SK-N-SH (cell line): ENCODE measurements around the gene SPRED2. TPM values are rescaled to one million over a fixed set of nuclear protein-coding genes. Genes with fewer than 3 reads are reported as not detected.

Experiments used
- CTCF ChIA-PET: fragments of 300-600, 350-600 bp; formaldehyde crosslinking; extraction: SDS; loops from one replicate; lab custom pipeline; 2021; lab: Yijun Ruan, JAX
- POLR2A ChIA-PET: fragments of 350-600 bp; sonication (Branson Sonifier 250); formaldehyde crosslinking; extraction: SDS; loops from one replicate; lab custom pipeline; 2020; ENCODE audit warnings: antibody characterized with exemption, inconsistent platforms; lab: Yijun Ruan, JAX
- DNase-seq: peaks from one replicate; pipeline ENCODE4 v3.0.0; 2012
- H2AFZ ChIP-seq: fragments of 200-600 bp; sonication (generic); 2 replicates; pipeline ENCODE4 v1.8.1; 2016; ENCODE audit warnings: antibody characterized with exemption, mild to moderate bottlenecking, low read depth
- H3F3A ChIP-seq: fragments of 200-600 bp; sonication (generic); replicated peaks from 2 replicates; pipeline ENCODE3; 2016; ENCODE audit warnings: antibody characterized with exemption, mild to moderate bottlenecking; ENCODE audit not compliant: insufficient read depth
- H3K27ac ChIP-seq, 2 experiments: fragments of 200-500 bp in 1 of 2; fragments of 200-600 bp in 1 of 2; sonication (Bioruptor generic) in 1 of 2; sonication (generic), shearing (Covaris generic) in 1 of 2; 2 replicates each; pipeline versions ENCODE4 v1.5.1 to v1.6.1; 2014 to 2016; ENCODE audit warnings: low read depth in 2 of 2, inconsistent platforms in 1 of 2, low read length in 1 of 2, mild to moderate bottlenecking in 1 of 2, mixed read lengths in 1 of 2
- H3K27me3 ChIP-seq: fragments of 200-600 bp; sonication (generic), shearing (Covaris generic); 2 replicates; pipeline ENCODE4 v1.6.1; 2016; ENCODE audit warnings: mixed run types; ENCODE audit not compliant: insufficient read depth
- H3K36me3 ChIP-seq, 2 experiments: fragments of 200-500 bp in 1 of 2; fragments of 200-600 bp in 1 of 2; sonication (Bioruptor generic) in 1 of 2; sonication (generic) in 1 of 2; replicated peaks in 1 of 2; 2 replicates each; pipeline versions ENCODE3 to v1.5.1; 2014 to 2016; ENCODE audit warnings: low read length in 1 of 2, mild to moderate bottlenecking in 1 of 2; ENCODE audit not compliant: insufficient read depth in 2 of 2, control insufficient read depth in 1 of 2
- H3K4me1 ChIP-seq, 2 experiments: fragments of 200-500 bp in 1 of 2; fragments of 200-600 bp in 1 of 2; sonication (Bioruptor generic) in 1 of 2; sonication (generic), shearing (Covaris generic) in 1 of 2; 2 replicates each; pipeline versions ENCODE4 v1.5.1 to v1.6.1; 2014 to 2016; ENCODE audit warnings: low read depth in 1 of 2, low read length in 1 of 2, mixed run types in 1 of 2; ENCODE audit not compliant: insufficient read depth in 2 of 2, control insufficient read depth in 1 of 2
- H3K4me2 ChIP-seq: fragments of 200-600 bp; sonication (generic), shearing (Covaris generic); 2 replicates; pipeline ENCODE4 v1.6.1; 2017; ENCODE audit warnings: mixed run types
- H3K4me3 ChIP-seq, 2 experiments: fragments of 200-500 bp in 1 of 2; fragments of 200-600 bp in 1 of 2; sonication (Bioruptor generic) in 1 of 2; sonication (generic), shearing (Covaris generic) in 1 of 2; 2 replicates each; pipeline versions ENCODE4 v1.5.1 to v1.8.1; 2014 to 2016; ENCODE audit warnings: low read depth in 2 of 2, inconsistent platforms in 1 of 2, low read length in 1 of 2, mild to moderate bottlenecking in 1 of 2, mixed read lengths in 1 of 2, moderate library complexity in 1 of 2
- H3K79me2 ChIP-seq: fragments of 200-600 bp; sonication (generic); 2 replicates; pipeline ENCODE4 v1.8.1; 2017; ENCODE audit warnings: mild to moderate bottlenecking; ENCODE audit not compliant: insufficient read depth
- H3K9ac ChIP-seq: fragments of 200-600 bp; sonication (generic); 2 replicates; pipeline ENCODE4 v1.6.1; 2017; ENCODE audit warnings: mixed run types
- H3K9me2 ChIP-seq: fragments of 200-600 bp; sonication (generic); 2 replicates; pipeline ENCODE4 v1.6.1; 2017; ENCODE audit warnings: mixed run types
- H3K9me3 ChIP-seq: fragments of 200-600 bp; sonication (generic); 2 replicates; pipeline ENCODE4 v1.6.1; 2017; ENCODE audit warnings: mixed run types, mild to moderate bottlenecking, moderate library complexity
- H4K20me1 ChIP-seq: fragments of 200-600 bp; sonication (generic); 2 replicates; pipeline ENCODE4 v1.6.1; 2017; ENCODE audit warnings: mild to moderate bottlenecking, mixed run types; ENCODE audit not compliant: insufficient read depth
- EP300 ChIP-seq, 2 experiments: IDR thresholded peaks; 2 replicates each; pipeline versions ENCODE4 v1.4.0 to v1.6.1; 2012; ENCODE audit warnings: borderline replicate concordance in 1 of 2, low read depth in 1 of 2, low read length in 1 of 2
- FOSL2 ChIP-seq: IDR thresholded peaks from 2 replicates; pipeline ENCODE4 v1.4.0; 2012; ENCODE audit warnings: low read depth, mild to moderate bottlenecking, moderate library complexity, borderline replicate concordance
- FOXM1 ChIP-seq: IDR thresholded peaks from 2 replicates; pipeline ENCODE4 v1.4.0; 2012; ENCODE audit warnings: low read depth, mild to moderate bottlenecking
- GABPA ChIP-seq: IDR thresholded peaks from 2 replicates; pipeline ENCODE4 v1.4.0; 2012; ENCODE audit warnings: low read depth, mild to moderate bottlenecking
- IRF3 ChIP-seq: fragments of 150-350 bp; IDR thresholded peaks from 2 replicates; pipeline ENCODE4 v1.6.1; 2016; ENCODE audit warnings: mild to moderate bottlenecking, low read depth, low read length
- JUND ChIP-seq: IDR thresholded peaks from 2 replicates; pipeline ENCODE4 v1.4.0; 2012
- MAX ChIP-seq: IDR thresholded peaks from 2 replicates; pipeline ENCODE4 v1.4.0; 2012; ENCODE audit warnings: low read depth
- NRF1 ChIP-seq: IDR thresholded peaks from 2 replicates; pipeline ENCODE4 v1.6.1; 2012; ENCODE audit warnings: low read depth, mild to moderate bottlenecking, low read length
- POLR2AphosphoS5 ChIP-seq: IDR thresholded peaks from 2 replicates; pipeline ENCODE4 v1.6.1; 2012; ENCODE audit warnings: low read depth, low read length
- RAD21 ChIP-seq: IDR thresholded peaks from 2 replicates; pipeline ENCODE4 v1.6.1; 2012; ENCODE audit warnings: mild to moderate bottlenecking, low read length
- RCOR1 ChIP-seq: fragments of 150-350 bp; IDR thresholded peaks from 2 replicates; pipeline ENCODE4 v1.6.1; 2017; ENCODE audit warnings: antibody characterized with exemption, low read length
- RFX5 ChIP-seq: IDR thresholded peaks from 2 replicates; pipeline ENCODE4 v1.6.1; 2012; ENCODE audit warnings: mild to moderate bottlenecking, improper control_type of control experiment, low read length
- RXRA ChIP-seq: IDR thresholded peaks from 2 replicates; pipeline ENCODE4 v1.4.0; 2012; ENCODE audit warnings: low read depth, mild to moderate bottlenecking, borderline replicate concordance
- SIN3A ChIP-seq: IDR thresholded peaks from 2 replicates; pipeline ENCODE4 v1.6.1; 2012; ENCODE audit warnings: low read depth, mild to moderate bottlenecking, low read length, moderate library complexity, borderline replicate concordance
- TCF12 ChIP-seq: IDR thresholded peaks from 2 replicates; pipeline ENCODE4 v1.4.0; 2012
- WGBS: methylation state at CpG from one replicate; pipeline ENCODE4 v1.1.6; 2017; ENCODE audit warnings: low lambda C conversion rate; 5-methylcytosine and 5-hydroxymethylcytosine counted together
- polyA plus RNA-seq, 3 experiments: library from polyadenylated mRNA; depleted of rRNA; stranded (reverse); fragments of >200 nt; gene quantifications; 2 replicates each; pipeline ENCODE4 v1.2.3, GENCODE V29; 2012
- TF ChIP-seq, protein P1 (sequence below): IDR thresholded peaks from 2 replicates; pipeline ENCODE4 v1.4.0; 2012; ENCODE audit warnings: low read depth, borderline replicate concordance
- TF ChIP-seq, protein P2 (sequence below): fragments of 200-600 bp; sonication (generic); IDR thresholded peaks from 2 replicates; pipeline ENCODE4 v1.6.1; 2017; ENCODE audit warnings: antibody characterized with exemption, mild to moderate bottlenecking, moderate library complexity
- TF ChIP-seq, protein P3 (sequence below): IDR thresholded peaks from 2 replicates; pipeline ENCODE4; 2012

The SPRED2 gene
- polyA plus RNA-seq, 1 of the 3 experiments (the other 2 are of a cell fraction) = 21.9 TPM

DNA sequence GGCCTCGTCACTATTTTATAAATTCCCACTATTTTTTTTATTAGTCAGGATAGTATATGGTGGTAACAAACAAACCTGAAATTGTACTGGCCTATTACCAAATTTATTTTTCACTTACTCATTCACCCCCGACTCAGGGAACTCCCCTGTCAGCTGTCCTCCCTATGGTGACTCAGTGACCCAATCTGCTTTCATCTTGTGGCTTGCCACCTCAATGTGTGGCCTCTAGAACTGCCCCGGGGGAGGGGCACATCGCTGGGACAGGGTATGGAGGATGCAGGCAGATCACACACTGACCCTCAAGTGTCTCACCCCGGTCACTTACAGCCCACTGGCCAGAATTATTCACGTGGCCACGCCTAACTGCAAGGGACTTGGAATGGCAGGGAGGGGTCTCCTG lies 133.2 kb downstream of the SPRED2 start:
- no peak overlapping the region for H3K9ac ChIP-seq
- DNase-seq = no peak

DNA sequence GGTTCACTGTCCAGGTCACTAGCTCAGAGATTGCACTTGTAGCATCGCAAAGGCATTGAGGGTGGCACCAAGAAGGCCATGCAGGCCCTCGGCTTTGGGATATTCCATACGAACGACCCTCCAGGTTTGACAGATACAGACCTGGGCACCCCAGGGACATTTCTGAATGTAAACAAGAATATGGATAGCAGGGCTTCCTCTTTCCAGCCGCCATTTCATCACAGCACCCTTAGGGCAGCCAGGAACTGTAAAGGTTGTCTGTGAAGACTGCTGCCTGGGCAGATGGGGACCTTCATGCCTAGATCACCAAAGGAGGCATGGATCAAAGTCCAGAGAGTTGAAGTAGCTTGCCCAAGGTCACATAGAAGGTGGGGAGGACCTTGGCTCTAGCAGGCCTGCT lies 134.3 kb downstream of the SPRED2 start:
- no peaks in the 10 kb centered on the region for H3K9me2 ChIP-seq
- H3K4me1 ChIP-seq = peaks cover 3 to 23% of the 10 kb centered on the region in 2 experiments; a peak in 3 of 4 replicates
- no peaks in the 10 kb centered on the region for H3K27me3 ChIP-seq
- no peak for DNase-seq
- no peaks in the 10 kb centered on the region for H4K20me1 ChIP-seq
- H3K36me3 ChIP-seq = no peaks in the 10 kb centered on the region
- TF ChIP-seq IRF3 (no peak), EP300 (IDR thresholded peaks at IDR 0.05; ENCODE audit: borderline replicate concordance in 1 of 2, low read depth in 1 of 2, low read length in 1 of 2) (no peak), JUND (no peak), NRF1 (no peak), RAD21 (no peak), FOXM1 (no peak), FOSL2 (no peak), RCOR1 (no peak), RFX5 (no peak), RXRA (no peak), SIN3A (no peak), TCF12 (no peak), GABPA (no peak)
- TF ChIP-seq, protein P1, sequence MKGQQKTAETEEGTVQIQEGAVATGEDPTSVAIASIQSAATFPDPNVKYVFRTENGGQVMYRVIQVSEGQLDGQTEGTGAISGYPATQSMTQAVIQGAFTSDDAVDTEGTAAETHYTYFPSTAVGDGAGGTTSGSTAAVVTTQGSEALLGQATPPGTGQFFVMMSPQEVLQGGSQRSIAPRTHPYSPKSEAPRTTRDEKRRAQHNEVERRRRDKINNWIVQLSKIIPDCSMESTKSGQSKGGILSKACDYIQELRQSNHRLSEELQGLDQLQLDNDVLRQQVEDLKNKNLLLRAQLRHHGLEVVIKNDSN = no peak
- TF ChIP-seq, protein P2, sequence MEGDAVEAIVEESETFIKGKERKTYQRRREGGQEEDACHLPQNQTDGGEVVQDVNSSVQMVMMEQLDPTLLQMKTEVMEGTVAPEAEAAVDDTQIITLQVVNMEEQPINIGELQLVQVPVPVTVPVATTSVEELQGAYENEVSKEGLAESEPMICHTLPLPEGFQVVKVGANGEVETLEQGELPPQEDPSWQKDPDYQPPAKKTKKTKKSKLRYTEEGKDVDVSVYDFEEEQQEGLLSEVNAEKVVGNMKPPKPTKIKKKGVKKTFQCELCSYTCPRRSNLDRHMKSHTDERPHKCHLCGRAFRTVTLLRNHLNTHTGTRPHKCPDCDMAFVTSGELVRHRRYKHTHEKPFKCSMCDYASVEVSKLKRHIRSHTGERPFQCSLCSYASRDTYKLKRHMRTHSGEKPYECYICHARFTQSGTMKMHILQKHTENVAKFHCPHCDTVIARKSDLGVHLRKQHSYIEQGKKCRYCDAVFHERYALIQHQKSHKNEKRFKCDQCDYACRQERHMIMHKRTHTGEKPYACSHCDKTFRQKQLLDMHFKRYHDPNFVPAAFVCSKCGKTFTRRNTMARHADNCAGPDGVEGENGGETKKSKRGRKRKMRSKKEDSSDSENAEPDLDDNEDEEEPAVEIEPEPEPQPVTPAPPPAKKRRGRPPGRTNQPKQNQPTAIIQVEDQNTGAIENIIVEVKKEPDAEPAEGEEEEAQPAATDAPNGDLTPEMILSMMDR = no peak
- TF ChIP-seq, protein P3, sequence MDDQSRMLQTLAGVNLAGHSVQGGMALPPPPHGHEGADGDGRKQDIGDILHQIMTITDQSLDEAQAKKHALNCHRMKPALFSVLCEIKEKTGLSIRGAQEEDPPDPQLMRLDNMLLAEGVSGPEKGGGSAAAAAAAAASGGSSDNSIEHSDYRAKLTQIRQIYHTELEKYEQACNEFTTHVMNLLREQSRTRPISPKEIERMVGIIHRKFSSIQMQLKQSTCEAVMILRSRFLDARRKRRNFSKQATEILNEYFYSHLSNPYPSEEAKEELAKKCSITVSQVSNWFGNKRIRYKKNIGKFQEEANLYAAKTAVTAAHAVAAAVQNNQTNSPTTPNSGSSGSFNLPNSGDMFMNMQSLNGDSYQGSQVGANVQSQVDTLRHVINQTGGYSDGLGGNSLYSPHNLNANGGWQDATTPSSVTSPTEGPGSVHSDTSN = no peak
- TF ChIP-seq, all 33 proteins: peak for 0
- WGBS = 86% methylated on average over 5 of the region's 5 CpGs
- no peaks in the 10 kb centered on the region for H3K9me3 ChIP-seq
- H3K27ac ChIP-seq = no peak overlapping the region; a peak in 1 of 4 replicates
- H3K4me2 ChIP-seq = no peak overlapping the region
- CTCF ChIA-PET = no interaction called here
- H3K9ac ChIP-seq = no peak overlapping the region
- H2AFZ ChIP-seq = no peak overlapping the region
- H3F3A ChIP-seq = peaks cover 20% of the 10 kb centered on the region
- POLR2A ChIA-PET = no interaction called here
- H3K79me2 ChIP-seq = no peaks in the 10 kb centered on the region
- no peak overlapping the region for H3K4me3 ChIP-seq

More for the DNA sequence above, 133.2 kb downstream of the SPRED2 start:
- Histone ChIP-seq H4K20me1 (no peaks in the 10 kb centered on the region), H2AFZ (no peak overlapping the region), H3K9me3 (no peaks in the 10 kb centered on the region), H3K4me1 (peaks cover 3 to 23% of the 10 kb centered on the region in 2 experiments; a peak in 3 of 4 replicates), H3K36me3 (no peaks in the 10 kb centered on the region), H3F3A (peaks cover 20% of the 10 kb centered on the region), H3K4me2 (no peak overlapping the region), H3K9me2 (no peaks in the 10 kb centered on the region), H3K4me3 (no peak overlapping the region), H3K79me2 (no peaks in the 10 kb centered on the region), H3K27me3 (no peaks in the 10 kb centered on the region), H3K27ac (no peak overlapping the region)
- WGBS = 87% methylated on average over 7 of the region's 7 CpGs
- POLR2A ChIA-PET = no interaction called here
- TF ChIP-seq MAX (no peak), POLR2AphosphoS5 (no peak)
- CTCF ChIA-PET = no interaction called here
